NCI-H2171 (cell line): ENCODE measurements around the gene MX1.

Experiments
- DNase-seq: peaks from one replicate; lab custom pipeline; 2025; lab: John Stamatoyannopoulos, UW

Gene MX1

DNA sequence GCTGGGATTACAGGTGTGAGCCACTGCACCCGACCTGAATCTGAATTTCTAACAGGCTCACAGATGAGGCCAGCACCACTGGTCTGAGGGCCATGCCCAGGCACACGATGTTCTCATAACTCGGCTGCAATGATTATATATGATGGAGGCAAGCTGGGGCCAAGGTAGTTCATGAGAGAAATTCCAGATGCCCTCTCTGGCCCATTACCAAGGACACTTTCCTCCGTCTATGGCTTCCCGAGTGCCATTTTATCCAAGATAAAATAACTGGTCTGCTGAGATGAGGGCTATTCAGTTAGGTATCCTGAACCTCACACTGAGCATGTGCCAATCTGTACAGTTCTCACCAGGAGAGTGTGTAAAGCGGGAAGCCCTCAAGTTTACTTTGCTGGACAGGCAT is 65.4 kb downstream of the MX1 start:
- DNase-seq, result no peak

DNA sequence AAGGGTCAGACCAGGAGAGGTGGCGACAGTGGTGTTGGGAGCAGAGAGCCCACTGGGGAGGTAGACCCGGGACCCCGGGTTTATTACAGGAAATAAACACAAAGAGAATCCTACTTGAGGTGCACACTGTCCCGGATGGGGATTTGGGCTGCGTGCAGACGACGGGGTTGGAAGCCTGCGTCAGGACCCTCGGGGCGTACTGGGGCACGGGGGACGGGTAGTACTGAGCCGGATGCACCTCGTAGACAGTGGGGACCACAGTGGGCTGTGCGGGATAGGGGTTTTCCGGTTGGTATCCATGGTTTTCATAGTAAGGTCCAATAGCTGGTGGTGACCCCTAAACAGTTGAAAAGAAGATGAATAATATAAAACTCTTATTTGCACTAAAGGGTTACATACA is 68.2 kb downstream of the MX1 start:
- DNase-seq, result no peak

DNA sequence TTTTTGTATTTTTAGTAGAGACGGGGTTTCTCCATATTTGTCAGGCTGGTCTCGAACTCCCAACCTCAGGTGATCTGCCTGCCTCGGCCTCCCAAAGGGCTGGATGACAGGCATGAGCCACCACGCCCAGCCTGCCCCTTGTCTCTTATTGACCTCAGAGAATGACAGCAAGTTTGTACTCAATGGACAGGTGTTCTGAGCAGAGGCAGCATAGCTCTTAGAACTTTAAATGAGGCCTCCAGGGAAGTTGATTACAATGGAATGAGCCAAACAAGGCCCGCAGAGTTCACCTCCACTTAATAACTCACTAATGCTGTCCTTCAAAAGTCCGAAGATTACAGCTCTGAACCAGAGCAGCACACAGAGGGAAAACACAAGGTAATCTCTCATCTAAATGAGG is 71.0 kb downstream of the MX1 start:
- no peak for DNase-seq

DNA sequence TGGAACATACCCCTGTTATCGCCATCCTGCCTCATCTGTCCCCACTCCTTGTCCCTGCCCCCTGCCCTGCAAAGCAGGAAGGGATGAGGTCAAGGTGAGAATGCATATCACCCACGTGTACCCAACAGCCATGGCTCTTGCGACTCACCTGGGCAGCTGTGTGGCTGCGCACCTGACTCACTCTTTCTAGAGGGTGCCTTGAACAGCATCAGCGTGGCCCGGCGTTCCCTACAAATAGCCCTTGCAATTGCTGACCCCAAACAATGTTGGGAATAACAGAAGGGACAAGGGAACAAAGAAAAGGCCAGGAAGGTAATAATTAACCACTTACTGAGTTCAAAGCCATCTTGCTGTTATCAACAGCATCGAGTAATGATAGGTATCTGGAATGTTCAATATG is 71.7 kb downstream of the MX1 start:
- DNase-seq, result no peak

DNA sequence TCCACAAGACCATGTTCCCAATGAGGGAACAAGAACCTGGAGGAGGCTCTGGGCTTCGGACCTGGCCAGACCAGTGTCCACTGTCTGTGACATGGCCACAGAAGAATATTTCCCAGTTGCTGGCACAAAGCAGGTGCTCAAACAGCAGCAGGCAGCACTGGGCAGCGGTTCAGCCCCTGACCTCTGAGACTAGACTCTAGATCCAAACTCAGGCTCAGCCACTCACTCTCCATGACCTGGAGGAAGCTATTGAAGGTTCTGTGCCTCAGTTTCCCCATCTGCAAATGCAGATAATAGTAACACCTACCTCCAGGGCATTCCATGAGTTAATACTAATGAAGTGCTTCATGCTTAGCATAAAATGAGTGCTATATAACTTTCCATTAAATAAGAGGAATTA is 73.9 kb downstream of the MX1 start:
- DNase-seq, result no peak

DNA sequence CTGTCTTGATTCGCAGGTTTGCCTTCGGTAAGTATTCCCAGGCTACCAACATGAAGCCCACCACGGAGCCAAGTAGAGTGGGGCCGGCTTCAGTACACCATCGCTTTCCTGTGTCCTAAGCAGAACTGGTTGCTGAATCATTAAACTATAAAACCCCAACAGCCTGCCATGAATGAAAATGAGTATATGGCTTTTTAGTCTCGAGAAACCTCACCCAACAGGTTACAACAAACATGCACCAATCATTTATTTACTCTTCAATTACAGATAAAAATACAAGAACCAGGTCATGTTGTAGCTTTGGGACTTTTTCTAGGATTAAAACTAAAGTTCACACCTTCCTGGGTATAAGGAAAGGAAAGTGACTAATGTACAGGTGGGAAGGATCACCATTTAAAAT is 74.3 kb downstream of the MX1 start:
- no peak for DNase-seq

DNA sequence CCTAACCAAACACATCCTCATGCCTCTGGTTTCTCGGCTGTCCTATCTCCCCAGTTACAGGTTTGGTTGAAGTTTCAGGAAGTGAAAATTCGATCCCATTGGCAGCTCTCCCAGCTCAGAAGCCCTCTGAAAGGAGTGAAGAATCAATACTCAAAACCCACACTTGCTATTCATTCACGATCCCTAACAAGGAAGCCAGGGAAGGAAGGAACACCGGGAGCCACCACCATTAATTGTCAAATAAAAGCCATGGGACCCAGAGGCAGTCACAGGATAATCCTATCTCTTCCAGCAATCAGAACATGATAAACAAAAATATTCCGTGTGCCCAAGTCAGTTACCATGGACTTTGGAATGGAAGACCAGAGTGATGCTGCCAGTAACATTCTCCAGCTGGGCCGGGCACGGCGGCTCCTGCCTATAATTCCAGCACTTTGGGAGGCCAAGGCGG is 74.9 kb downstream of the MX1 start:
- no peak for DNase-seq

DNA sequence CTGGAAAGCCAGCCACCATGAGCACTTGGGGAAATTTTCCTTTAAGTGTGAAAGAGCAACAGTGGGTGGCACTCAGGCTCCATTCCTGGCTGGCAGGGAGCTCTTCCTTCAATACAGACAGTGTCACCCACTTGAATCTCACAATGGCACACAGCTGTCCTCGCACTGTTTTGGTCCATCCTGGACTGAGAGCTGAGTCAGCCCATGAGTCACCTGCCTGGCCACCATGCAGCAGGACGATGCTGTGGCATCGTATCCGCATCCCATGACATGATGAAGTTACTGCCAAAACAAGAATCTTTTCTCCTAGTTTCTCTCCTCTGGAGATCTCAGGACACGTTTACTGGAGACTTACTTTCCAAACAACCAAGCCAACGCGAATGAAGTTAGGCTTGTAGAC is 75.9 kb downstream of the MX1 start:
- DNase-seq, result no peak

DNA sequence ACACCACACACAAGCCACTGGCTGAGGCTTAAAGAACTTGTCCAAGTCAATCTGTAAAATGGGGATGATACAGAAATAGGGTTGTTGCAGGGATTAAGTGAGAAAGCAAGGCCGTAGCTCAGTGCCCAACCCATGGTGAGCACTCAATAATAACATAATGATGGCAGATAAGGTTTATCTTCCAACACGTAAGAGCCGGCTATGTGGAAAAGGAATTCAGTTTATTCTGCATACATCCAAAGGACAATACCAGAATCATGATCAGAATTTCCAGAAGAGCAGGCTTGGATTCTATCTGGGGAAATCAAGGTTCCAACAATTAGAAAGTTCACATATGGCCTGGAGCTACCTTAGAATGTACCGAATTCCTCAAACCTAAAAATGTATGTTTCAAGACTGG is 77.3 kb downstream of the MX1 start:
- DNase-seq, result no peak

DNA sequence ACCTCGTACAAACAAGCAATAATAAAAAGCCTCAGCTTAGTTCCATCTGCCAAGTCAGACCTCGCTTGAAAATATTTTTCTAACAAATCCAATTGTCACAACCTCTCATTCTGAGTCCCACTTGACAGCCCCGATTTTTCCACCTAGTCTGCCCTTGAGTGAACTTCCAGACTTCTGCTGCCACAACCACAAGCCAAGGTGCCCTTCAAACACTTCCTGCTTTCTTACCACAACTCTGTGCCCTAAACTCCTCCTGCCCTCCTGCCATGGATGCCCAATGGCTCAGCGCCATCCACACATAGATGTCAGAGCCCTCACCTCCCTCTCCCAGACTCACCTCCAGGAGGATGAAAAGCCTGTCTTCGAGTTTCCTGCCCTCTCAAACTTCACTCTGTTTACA is 78.0 kb downstream of the MX1 start:
- no peak for DNase-seq

DNA sequence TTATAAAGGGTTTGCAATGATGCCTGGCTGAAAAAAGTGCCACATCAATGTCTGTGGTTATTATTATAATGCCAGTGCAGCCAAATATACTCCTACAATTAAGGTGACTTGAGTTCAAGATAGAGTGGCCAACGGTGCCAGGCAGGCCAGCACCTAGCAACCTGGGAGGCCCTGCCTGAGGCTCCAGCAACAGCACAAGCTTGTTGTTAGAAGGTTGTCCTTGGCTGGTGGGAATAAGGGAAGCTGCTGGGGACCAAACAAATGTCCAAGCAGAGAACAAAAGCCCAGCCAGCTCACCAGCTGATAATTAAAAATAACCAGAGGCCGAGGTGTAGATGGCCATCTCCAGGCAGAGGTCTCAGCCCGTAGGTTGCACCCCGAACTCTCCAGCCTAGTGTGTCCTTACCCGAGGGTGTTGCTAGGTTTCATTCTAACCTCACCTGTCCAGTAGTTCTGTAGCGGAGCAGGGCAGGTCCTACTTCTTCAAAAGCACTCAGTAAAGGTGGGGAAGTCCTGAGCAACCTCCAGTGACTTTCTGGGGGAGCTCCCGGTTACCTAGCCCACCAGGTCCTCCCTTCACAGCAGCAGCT is 80.1 kb downstream of the MX1 start:
- no peak for DNase-seq

DNA sequence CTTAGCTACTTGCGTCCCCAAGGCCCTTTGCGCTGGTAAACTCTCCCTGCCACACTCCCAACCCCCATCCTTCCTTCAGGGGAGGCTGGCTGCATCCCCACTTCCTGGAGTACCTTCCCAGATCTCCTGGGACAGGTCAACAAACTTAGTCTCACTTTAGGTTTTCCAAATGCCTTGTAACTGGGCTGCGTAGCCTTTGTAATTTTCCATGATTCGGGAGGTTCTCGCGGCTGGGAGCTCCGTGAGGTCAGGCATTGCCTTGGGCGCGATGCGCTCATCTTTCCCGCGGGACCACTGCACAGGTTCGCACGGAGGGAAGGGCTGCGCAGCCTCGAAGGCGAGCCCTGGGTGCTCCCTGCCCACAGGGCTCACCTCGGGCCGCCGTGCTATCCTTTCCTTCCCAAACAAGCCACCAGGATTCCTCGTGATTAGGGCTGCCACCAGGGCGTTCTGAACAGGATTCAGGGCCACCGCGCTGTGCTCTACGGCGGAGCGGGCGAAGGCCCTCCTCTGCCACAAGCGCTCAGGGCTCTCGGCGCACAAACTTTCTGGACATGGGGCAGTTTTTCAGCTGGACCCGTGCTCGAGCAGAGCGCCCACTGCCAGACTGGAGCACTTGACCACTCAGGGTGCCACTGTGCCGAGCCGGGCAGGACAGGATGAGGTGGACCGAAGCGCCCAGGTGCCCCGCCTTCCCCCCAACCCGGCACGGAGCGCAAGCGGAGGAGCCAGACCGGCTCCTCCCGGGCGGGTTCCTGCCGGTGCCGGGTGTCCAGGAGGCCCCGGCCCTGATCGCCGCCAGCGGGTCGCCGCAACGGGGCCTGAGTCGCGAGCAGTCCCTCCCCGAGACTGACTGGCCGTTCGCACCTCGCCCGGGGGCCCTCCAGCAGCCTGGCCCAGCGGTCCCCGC is 80.8 kb downstream of the MX1 start:
- no peak for DNase-seq

DNA sequence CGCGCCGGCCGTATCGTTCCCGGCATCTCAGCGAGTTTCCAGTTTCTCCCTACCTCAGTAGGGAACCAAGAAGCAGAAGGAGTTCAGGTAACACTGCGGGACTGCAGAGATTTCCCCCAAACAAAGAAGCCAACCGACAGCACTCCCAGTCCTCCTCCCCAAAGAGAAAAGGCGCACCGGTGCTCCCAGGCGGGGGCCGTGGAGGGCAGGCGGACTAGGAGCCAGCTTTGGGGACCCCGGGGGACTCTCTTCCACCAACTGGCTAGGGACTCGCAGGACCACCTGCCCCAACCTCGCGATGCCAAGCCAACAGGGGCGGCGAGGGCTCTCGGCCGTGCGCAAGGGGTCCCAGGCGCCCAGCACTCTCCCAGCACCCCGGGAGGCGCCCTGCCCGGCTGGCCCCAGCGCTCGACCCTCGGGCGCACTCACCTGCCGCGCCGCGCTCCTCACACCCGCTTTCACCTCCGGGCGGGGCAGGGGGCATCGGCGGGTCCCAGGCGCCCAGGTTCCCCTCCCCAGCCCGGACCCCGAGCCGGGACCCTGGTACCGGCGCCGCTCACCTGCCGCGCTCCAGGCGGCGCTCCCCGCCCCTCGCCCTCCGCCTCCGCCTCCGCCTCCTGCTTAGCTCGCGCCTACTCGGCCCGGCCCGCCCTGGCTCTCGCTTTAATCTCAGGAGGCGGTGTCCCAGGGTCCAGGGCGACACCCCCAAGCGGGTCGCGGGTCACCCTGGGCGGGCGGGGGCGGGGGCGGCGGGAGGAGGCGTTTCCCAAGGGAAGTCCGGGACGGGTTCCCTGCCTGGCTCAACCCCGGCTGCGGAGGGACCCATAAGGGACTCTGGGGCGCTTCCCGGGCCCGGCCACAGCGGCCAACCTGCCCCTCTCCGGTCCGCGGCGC is 81.7 kb downstream of the MX1 start, which contains the start of gene TMPRSS2:
TMPRSS2 (minus strand) TSS at position 638 of the 894 bp plus-strand sequence. CDS start 10,025 bp downstream, outside the sequence.
- no peak for DNase-seq

DNA sequence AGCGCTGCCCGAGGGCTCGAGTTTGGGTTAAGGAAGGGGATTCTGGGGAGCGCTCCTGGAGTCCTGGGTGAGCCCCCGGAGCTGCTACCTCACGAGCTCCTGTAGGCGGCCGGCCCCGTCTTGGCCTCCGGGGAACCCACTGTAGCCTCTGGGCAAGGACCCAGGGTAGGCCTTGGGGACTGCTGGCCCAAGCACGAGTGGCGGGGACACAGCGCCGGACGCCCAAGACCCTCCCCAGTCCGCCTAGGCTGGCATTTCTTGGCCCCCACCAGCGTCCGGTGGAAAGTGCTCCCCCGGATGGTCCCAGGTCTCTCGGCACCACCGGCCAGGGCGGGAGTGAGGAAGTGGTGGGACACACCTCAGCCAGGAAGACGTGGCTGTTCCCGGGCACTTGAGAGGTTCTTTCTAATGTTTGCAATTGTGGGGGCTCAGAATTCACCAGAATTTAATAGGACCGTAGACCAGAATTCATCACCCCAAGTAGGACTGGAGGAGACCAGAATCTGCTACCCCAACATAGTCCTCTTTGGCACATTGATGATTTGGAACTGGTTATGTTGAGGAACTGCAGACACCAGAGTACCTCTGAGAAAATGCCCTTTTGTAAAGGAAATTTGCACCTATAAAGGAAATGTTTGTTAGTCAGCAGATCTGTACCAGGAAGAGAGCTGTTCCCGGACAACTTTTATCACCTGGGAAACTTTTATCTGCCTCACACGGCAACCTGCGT is 82.5 kb downstream of the MX1 start:
- DNase-seq, result no peak
